Measurements from ENCODE around the gene HCRT.
A peak's percentile ranks its signal among the peaks of the same experiment; 100 is the strongest.
"Not testable (repeated sequence)": the region's sequence is repeated elsewhere in the genome, so short reads cannot be mapped to it uniquely, and the experiment has no call there.

HCRT gene

DNA sequence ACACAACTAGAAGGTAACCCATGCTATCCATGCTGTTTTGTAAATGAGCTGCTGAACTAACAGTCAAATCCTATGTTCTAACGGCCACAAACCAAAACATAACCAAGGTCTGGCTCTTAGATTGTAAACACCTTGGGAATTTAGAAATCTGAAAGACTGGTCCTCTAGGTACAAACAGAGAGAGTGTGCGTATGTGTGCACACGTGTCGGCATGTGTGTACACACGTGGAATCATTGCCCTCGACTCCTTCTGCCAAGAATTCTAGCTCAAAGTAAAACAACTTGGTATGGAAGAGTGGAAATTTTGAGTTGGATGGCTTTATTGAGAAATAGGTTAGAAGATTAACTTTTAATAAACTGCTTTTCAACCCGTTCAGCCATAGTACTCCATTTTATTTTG, 27.1 kb upstream of the HCRT start:
- Histone ChIP-seq H3K36me3 (ENCODE audit: control insufficient read depth in 2 of 2, insufficient read depth in 2 of 2, low read length in 2 of 2) (peaks cover 54 to 57% of the 10 kb centered on the region in 2 donors), H3K27ac (ENCODE audit: low read length) (no peak overlapping the region), H3K27me3 (ENCODE audit: control insufficient read depth in 1 of 2, insufficient read depth in 2 of 2, low read length in 2 of 2) (no peaks in the 10 kb centered on the region), H3K9ac (ENCODE audit: low read length in 2 of 2) (no peak overlapping the region), H3K4me1 (ENCODE audit: control insufficient read depth, insufficient read depth, low read length) (peaks cover 4% of the 10 kb centered on the region), H3K9me3 (ENCODE audit: control insufficient read depth in 2 of 2, low read length in 2 of 2) (no peaks in the 10 kb centered on the region), H3K4me3 (ENCODE audit: low read length in 2 of 2) (no peak overlapping the region)

DNA sequence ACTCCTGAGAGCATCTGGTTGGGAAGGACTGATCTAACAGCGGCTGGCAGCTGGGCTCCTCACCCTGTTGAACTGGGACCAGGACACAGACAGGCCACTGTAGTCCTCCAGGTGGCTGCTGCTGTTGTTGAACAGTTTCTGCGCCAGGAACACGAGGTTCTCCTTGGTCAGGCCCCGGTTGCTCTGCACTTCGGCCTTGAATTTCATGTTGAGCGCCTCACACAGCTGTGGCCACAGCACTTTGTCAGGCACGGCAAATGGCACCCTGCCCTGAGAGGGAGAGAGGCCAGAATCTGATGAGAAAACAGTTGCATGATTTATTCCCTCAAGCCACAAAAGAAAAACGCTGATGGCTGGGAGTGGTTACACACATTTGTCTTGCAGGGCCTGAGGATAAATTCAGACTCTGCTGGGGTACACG, 26.7 kb upstream of the HCRT start:
- H3K27me3 ChIP-seq (ENCODE audit: control insufficient read depth in 1 of 2, insufficient read depth in 2 of 2, low read length in 2 of 2); H3K4me1 ChIP-seq (ENCODE audit: control insufficient read depth, insufficient read depth, low read length); H3K9me3 ChIP-seq (ENCODE audit: control insufficient read depth in 2 of 2, low read length in 2 of 2); H3K27ac ChIP-seq (ENCODE audit: low read length); H3K4me3 ChIP-seq (ENCODE audit: low read length in 2 of 2); H3K9ac ChIP-seq (ENCODE audit: low read length in 2 of 2): not testable (repeated sequence)
- H3K36me3 ChIP-seq (ENCODE audit: control insufficient read depth in 2 of 2, insufficient read depth in 2 of 2, low read length in 2 of 2), result peaks cover 52 to 54% of the 10 kb centered on the region in 2 donors

DNA sequence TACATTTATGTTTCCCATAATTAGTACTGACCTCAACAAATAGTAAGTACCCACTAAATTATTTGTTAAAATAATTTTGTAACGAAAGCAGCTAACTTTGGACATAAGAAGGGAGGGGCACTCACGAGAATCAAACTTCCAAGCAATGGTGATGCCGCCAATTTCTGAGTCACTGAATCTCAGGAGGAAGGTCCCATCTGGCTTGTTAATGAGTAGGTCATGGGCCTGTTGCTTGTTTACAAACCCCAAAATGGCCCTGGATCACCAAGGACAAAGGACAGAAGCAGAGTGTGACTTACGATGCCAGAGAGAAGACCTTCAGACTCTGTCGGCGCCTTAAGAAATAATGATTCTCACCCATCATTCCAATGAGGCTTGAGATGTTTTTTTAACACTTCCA, 24.8 kb upstream of the HCRT start:
- Histone ChIP-seq H3K4me3 (ENCODE audit: low read length in 2 of 2) (no peak overlapping the region), H3K27ac (ENCODE audit: low read length) (no peak overlapping the region), H3K27me3 (ENCODE audit: control insufficient read depth in 1 of 2, insufficient read depth in 2 of 2, low read length in 2 of 2) (no peaks in the 10 kb centered on the region), H3K36me3 (ENCODE audit: control insufficient read depth in 2 of 2, insufficient read depth in 2 of 2, low read length in 2 of 2) (peaks cover 42 to 55% of the 10 kb centered on the region in 2 donors), H3K4me1 (ENCODE audit: control insufficient read depth, insufficient read depth, low read length) (peaks cover 4% of the 10 kb centered on the region), H3K9me3 (ENCODE audit: control insufficient read depth in 2 of 2, low read length in 2 of 2) (no peaks in the 10 kb centered on the region), H3K9ac (ENCODE audit: low read length in 2 of 2) (no peak overlapping the region)

DNA sequence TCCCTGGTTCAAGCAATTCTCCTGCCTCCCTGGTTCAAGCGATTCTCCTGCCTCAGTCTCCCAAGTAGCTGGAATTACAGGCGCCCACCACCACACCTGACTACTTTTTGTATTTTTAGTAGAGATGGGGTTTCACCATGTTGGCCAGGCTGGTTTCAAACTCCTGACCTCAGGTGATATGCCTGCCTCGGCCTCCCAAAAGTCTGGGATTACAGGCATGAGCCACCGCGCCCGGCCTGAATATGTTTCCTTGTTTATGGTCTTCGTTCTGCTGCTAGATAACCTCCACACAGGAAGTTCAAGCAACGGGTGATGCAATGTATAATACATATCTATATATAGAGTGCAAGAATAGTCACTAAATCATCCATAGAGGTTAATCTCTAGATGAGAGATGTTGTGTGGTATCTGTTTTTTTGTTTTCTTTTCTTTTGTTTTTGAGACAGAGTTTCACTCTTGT, 20.9 kb upstream of the HCRT start:
- not testable (repeated sequence) for H3K27me3 ChIP-seq (ENCODE audit: control insufficient read depth in 1 of 2, insufficient read depth in 2 of 2, low read length in 2 of 2); H3K4me3 ChIP-seq (ENCODE audit: low read length in 2 of 2); H3K9ac ChIP-seq (ENCODE audit: low read length in 2 of 2); H3K27ac ChIP-seq (ENCODE audit: low read length); H3K9me3 ChIP-seq (ENCODE audit: control insufficient read depth in 2 of 2, low read length in 2 of 2); H3K4me1 ChIP-seq (ENCODE audit: control insufficient read depth, insufficient read depth, low read length)
- peaks cover 44 to 50% of the 10 kb centered on the region in 2 donors for H3K36me3 ChIP-seq (ENCODE audit: control insufficient read depth in 2 of 2, insufficient read depth in 2 of 2, low read length in 2 of 2)

DNA sequence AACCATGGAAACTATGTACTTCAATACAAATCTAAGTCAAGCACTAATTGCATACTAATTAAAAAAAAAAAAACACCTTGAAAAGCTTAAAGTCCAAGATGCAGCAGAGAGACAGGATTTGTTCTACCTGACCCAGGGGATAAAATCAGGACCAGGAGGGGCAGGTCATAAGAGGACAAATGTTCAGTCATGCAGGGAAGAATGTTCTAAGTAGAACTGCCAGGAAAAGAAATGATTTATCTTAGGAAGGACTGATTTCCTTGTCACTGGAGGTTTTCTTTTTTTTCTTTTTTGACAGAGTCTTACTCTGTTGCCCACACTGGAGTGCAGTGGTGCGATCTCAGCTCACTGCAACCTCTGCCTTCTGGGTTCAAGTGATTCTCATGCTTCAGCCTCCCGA, 18.1 kb upstream of the HCRT start:
- Histone ChIP-seq H3K27me3 (ENCODE audit: control insufficient read depth in 1 of 2, insufficient read depth in 2 of 2, low read length in 2 of 2) (no peaks in the 10 kb centered on the region), H3K4me1 (ENCODE audit: control insufficient read depth, insufficient read depth, low read length) (no peaks in the 10 kb centered on the region), H3K36me3 (ENCODE audit: control insufficient read depth in 2 of 2, insufficient read depth in 2 of 2, low read length in 2 of 2) (peaks cover 35 to 47% of the 10 kb centered on the region in 2 donors), H3K9me3 (ENCODE audit: control insufficient read depth in 2 of 2, low read length in 2 of 2) (no peaks in the 10 kb centered on the region), H3K4me3 (ENCODE audit: low read length in 2 of 2) (no peak overlapping the region), H3K27ac (ENCODE audit: low read length) (no peak overlapping the region), H3K9ac (ENCODE audit: low read length in 2 of 2) (no peak overlapping the region)

DNA sequence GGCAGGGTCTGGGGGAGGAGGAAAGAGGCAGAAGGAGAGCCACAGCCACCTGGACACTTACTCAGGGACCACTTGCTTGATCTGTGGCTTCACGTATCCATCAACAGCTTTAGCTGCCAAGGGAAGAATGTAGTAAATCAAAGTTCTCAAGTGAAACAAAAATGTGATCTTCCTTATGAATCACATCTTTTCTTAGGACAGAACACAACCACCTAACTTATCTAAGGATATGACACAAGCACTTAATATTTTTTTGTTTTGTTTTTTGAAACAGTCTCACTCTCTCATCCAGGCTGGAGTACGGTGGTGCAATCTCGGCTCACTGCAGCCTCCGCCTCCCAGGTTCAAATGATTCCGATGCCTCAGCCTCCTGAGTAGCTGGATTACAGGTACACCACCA, 17.4 kb upstream of the HCRT start:
- Histone ChIP-seq H3K4me1 (ENCODE audit: control insufficient read depth, insufficient read depth, low read length) (no peaks in the 10 kb centered on the region), H3K27me3 (ENCODE audit: control insufficient read depth in 1 of 2, insufficient read depth in 2 of 2, low read length in 2 of 2) (no peaks in the 10 kb centered on the region), H3K9ac (ENCODE audit: low read length in 2 of 2) (no peak overlapping the region), H3K36me3 (ENCODE audit: control insufficient read depth in 2 of 2, insufficient read depth in 2 of 2, low read length in 2 of 2) (peaks cover 35 to 47% of the 10 kb centered on the region in 2 donors), H3K4me3 (ENCODE audit: low read length in 2 of 2) (no peak overlapping the region), H3K9me3 (ENCODE audit: control insufficient read depth in 2 of 2, low read length in 2 of 2) (no peaks in the 10 kb centered on the region), H3K27ac (ENCODE audit: low read length) (no peak overlapping the region)

DNA sequence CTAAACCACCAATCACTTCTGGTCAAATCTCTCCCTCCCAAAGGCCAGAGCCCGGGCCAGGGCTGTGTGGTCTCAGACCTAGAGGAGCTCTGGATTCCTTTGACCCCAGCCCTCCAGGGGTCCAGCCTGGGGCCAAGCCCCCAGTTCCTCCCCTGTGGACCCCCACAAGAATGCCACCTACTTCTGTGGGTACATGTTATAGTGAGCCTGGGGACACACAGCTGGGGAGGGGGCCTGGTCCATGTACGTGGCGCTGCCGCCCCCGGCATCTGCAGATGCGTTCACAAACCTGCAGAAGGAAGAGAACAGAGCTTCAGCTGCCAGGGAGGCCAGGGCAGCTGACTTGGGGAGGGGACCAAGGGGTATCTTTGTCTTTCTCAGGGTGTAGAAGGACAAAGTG, 16.9 kb upstream of the HCRT start:
- no peak overlapping the region for H3K4me3 ChIP-seq (ENCODE audit: low read length in 2 of 2)
- no peaks in the 10 kb centered on the region for H3K27me3 ChIP-seq (ENCODE audit: control insufficient read depth in 1 of 2, insufficient read depth in 2 of 2, low read length in 2 of 2)
- H3K27ac ChIP-seq (ENCODE audit: low read length), result no peak overlapping the region
- no peak overlapping the region for H3K9ac ChIP-seq (ENCODE audit: low read length in 2 of 2)
- H3K36me3 ChIP-seq (ENCODE audit: control insufficient read depth in 2 of 2, insufficient read depth in 2 of 2, low read length in 2 of 2), result peaks cover 30 to 43% of the 10 kb centered on the region in 2 donors
- no peaks in the 10 kb centered on the region for H3K4me1 ChIP-seq (ENCODE audit: control insufficient read depth, insufficient read depth, low read length)
- no peaks in the 10 kb centered on the region for H3K9me3 ChIP-seq (ENCODE audit: control insufficient read depth in 2 of 2, low read length in 2 of 2)

DNA sequence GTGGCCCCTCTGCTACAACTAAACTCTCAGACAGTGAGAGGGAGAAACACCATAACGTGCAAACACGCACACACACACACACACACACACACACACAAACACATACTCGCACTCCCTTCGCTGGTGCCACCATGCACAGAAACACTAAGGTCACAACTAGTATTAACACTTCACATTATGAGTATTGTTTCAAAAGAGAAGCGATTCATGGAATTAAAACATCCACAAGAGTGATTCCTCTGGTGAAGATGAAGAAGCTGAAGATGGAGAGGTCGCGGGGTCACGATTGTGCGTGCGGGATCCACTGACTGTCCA, 16.2 kb upstream of the HCRT start:
- H3K27ac ChIP-seq (ENCODE audit: low read length), result peak overlapping the region; percentile 18
- H3K27me3 ChIP-seq (ENCODE audit: control insufficient read depth in 1 of 2, insufficient read depth in 2 of 2, low read length in 2 of 2), result no peaks in the 10 kb centered on the region
- peaks cover 30 to 41% of the 10 kb centered on the region in 2 donors for H3K36me3 ChIP-seq (ENCODE audit: control insufficient read depth in 2 of 2, insufficient read depth in 2 of 2, low read length in 2 of 2)
- H3K9ac ChIP-seq (ENCODE audit: low read length in 2 of 2), result no peak overlapping the region
- no peaks in the 10 kb centered on the region for H3K4me1 ChIP-seq (ENCODE audit: control insufficient read depth, insufficient read depth, low read length)
- no peaks in the 10 kb centered on the region for H3K9me3 ChIP-seq (ENCODE audit: control insufficient read depth in 2 of 2, low read length in 2 of 2)
- no peak overlapping the region for H3K4me3 ChIP-seq (ENCODE audit: low read length in 2 of 2)

DNA sequence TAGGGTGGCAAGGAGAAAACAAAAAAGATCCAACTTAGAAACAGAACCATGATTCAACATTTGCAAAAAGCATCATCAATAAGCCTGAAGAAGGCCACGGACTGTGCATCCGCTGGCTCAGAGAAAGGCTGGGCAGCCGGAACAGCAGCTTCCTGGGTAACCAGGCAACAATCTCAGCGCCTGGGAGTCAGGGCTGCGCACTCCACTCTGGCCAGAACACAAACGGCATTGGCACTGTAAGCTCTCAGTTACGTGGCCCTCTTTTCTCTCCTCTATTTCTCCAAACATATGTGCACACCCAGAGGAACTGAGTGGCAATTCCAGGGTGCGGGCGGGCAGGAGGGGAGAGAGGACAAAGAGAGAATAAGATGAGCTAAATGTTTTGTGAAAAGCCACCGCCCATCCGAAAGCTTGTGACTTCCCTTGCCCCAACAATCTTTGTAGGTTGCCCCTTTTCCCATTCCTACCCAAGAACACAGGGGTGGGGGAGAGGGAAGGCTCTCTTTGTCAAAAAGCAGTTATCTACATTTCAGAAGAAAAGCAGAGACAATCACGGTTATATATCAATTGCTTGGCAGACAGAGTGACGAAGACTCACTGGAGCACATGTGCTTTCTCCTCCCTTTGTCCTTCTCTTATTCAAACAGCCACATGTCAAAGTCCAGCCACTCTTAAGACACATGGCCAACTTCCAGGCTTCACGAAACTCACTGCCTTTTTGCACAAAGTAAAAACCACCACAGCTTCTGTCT, 15.6 kb upstream of the HCRT start:
- no peaks in the 10 kb centered on the region for H3K4me1 ChIP-seq (ENCODE audit: control insufficient read depth, insufficient read depth, low read length)
- no peak overlapping the region for H3K9ac ChIP-seq (ENCODE audit: low read length in 2 of 2)
- no peaks in the 10 kb centered on the region for H3K9me3 ChIP-seq (ENCODE audit: control insufficient read depth in 2 of 2, low read length in 2 of 2)
- no peaks in the 10 kb centered on the region for H3K27me3 ChIP-seq (ENCODE audit: control insufficient read depth in 1 of 2, insufficient read depth in 2 of 2, low read length in 2 of 2)
- peaks cover 30 to 40% of the 10 kb centered on the region in 2 donors for H3K36me3 ChIP-seq (ENCODE audit: control insufficient read depth in 2 of 2, insufficient read depth in 2 of 2, low read length in 2 of 2)
- no peak overlapping the region for H3K4me3 ChIP-seq (ENCODE audit: low read length in 2 of 2)
- peak overlapping the region; percentile 18 for H3K27ac ChIP-seq (ENCODE audit: low read length)

DNA sequence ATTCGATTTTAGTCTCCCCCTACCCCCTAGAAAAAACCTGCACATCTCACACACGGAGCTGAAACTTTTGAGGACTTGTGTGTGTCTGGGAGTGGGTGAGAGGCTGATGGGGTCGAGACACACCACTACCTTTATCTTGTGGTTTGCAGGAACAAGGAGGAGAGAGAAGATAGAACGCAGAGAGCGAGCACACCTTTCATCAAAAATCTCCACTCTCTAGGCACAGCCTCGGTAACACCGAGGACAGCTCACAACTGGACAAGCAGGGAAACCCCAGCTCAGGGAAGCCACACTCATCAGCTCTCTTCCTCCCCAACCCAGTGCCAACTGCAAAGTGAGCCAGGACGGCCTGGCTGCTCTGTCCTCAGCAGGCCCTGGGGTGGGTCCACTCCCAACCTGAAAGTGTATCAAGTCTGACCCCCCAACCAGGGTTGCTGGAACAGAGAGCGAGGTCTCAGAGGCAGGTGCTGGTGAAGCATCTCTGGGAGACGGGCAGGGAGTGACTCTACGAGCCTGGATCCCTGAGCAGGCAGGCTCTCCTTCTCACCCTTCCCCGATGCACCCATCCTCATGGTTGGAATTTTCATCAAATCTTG, 14.3 kb upstream of the HCRT start:
- Histone ChIP-seq H3K27me3 (ENCODE audit: control insufficient read depth in 1 of 2, insufficient read depth in 2 of 2, low read length in 2 of 2) (no peaks in the 10 kb centered on the region), H3K4me3 (ENCODE audit: low read length in 2 of 2) (no peak overlapping the region), H3K27ac (ENCODE audit: low read length) (no peak overlapping the region), H3K9me3 (ENCODE audit: control insufficient read depth in 2 of 2, low read length in 2 of 2) (no peaks in the 10 kb centered on the region), H3K9ac (ENCODE audit: low read length in 2 of 2) (no peak overlapping the region), H3K36me3 (ENCODE audit: control insufficient read depth in 2 of 2, insufficient read depth in 2 of 2, low read length in 2 of 2) (peaks cover 26 to 29% of the 10 kb centered on the region in 2 donors), H3K4me1 (ENCODE audit: control insufficient read depth, insufficient read depth, low read length) (peaks cover 2% of the 10 kb centered on the region)

DNA sequence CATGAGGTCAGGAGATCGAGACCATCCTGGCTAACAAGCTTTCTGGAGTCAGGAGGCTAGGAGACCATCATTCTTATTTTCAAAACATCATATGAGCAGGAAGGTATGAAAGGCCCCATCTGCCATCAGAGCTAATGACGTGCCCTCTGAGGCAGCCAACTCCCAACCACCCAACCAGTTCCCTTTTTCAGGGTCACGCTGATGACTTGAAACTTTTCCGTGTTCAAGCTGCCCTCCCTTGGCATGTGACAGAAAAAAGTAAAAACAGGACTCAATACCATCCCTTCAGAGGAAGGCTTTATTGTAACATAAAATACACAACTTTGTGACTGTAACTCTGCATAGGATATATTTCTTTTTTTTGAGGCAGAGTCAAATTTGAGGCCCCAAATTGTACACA, 13.6 kb upstream of the HCRT start:
- H3K4me1 ChIP-seq (ENCODE audit: control insufficient read depth, insufficient read depth, low read length), result peaks cover 6% of the 10 kb centered on the region
- no peaks in the 10 kb centered on the region for H3K27me3 ChIP-seq (ENCODE audit: control insufficient read depth in 1 of 2, insufficient read depth in 2 of 2, low read length in 2 of 2)
- H3K36me3 ChIP-seq (ENCODE audit: control insufficient read depth in 2 of 2, insufficient read depth in 2 of 2, low read length in 2 of 2), result peaks cover 23 to 24% of the 10 kb centered on the region in 2 donors
- H3K4me3 ChIP-seq (ENCODE audit: low read length in 2 of 2), result no peak overlapping the region
- no peaks in the 10 kb centered on the region for H3K9me3 ChIP-seq (ENCODE audit: control insufficient read depth in 2 of 2, low read length in 2 of 2)
- no peak overlapping the region for H3K27ac ChIP-seq (ENCODE audit: low read length)
- no peak overlapping the region for H3K9ac ChIP-seq (ENCODE audit: low read length in 2 of 2)
